Measurements from ENCODE around the gene PLA2G2A. TPM values are rescaled to one million over a fixed set of nuclear protein-coding genes. Genes with fewer than 3 reads are reported as not detected.
"Not testable (repeated sequence)": the region's sequence is repeated elsewhere in the genome, so short reads cannot be mapped to it uniquely, and the experiment has no call there.

PLA2G2A gene
- total RNA-seq, 1 donor from 2014 or later: not detected

DNA sequence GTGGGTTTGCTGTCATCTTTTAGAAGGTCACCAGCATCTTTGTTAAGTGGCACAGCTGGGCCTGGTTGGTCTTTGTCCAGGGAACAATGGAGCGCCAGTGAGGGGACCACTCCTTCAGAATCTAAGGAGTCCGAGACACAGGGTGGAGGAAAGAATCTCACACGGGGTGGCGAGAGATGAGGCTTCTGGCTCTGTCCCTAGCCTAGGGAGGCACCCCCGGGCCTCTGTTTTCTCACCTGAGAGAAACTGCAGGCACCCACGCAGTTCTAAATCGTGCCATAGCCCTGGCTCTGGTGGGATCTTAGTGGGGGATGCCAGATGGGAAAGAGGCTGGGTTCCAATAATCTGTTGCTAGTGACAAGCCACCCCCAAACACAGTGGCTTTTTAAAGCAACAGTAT is 45.1 kb downstream of the PLA2G2A start:
- TF ChIP-seq, protein P1, sequence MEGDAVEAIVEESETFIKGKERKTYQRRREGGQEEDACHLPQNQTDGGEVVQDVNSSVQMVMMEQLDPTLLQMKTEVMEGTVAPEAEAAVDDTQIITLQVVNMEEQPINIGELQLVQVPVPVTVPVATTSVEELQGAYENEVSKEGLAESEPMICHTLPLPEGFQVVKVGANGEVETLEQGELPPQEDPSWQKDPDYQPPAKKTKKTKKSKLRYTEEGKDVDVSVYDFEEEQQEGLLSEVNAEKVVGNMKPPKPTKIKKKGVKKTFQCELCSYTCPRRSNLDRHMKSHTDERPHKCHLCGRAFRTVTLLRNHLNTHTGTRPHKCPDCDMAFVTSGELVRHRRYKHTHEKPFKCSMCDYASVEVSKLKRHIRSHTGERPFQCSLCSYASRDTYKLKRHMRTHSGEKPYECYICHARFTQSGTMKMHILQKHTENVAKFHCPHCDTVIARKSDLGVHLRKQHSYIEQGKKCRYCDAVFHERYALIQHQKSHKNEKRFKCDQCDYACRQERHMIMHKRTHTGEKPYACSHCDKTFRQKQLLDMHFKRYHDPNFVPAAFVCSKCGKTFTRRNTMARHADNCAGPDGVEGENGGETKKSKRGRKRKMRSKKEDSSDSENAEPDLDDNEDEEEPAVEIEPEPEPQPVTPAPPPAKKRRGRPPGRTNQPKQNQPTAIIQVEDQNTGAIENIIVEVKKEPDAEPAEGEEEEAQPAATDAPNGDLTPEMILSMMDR (conservative IDR thresholded peaks at IDR 0.05; ENCODE audit: low read depth, low read length): no peak
- no peak for DNase-seq (ENCODE audit: low read depth)

DNA sequence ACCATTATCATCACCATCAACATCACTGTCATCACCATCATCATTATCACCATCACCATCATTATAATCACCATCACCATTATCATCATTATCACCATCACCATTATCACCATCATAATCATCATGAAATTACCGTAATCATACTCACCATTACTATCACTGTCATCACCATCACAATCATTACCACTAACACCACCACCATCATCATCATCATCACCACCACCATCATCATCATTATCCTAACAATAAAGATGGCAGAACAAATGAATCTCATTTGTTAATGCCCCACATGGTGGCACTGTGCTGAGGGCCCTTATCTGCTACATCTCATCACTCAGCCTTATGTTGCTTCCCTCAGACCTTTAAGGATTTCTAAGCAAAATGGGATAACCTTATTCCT is 46.6 kb downstream of the PLA2G2A start:
- TF ChIP-seq, protein P1 (conservative IDR thresholded peaks at IDR 0.05; ENCODE audit: low read depth, low read length): no peak
- no peak for DNase-seq (ENCODE audit: low read depth)
- H3K4me3 ChIP-seq (ENCODE audit: low read depth, low read length): no peak overlapping the region

More for the DNA sequence above, 45.1 kb downstream of the PLA2G2A start:
- no peak overlapping the region for H3K4me3 ChIP-seq (ENCODE audit: low read depth, low read length)

GRCh38 chr1:19927130-19927421 is 52.3 kb downstream of the PLA2G2A start:
- DNase-seq (ENCODE audit: low read depth); H3K4me3 ChIP-seq (ENCODE audit: low read depth, low read length): not testable (repeated sequence)

- DNase-seq (ENCODE audit: low read depth): peak; percentile 22
- H3K4me3 ChIP-seq (ENCODE audit: low read depth, low read length): no peak overlapping the region
- TF ChIP-seq, protein P1 (conservative IDR thresholded peaks at IDR 0.05; ENCODE audit: low read depth, low read length): no peak
Observed at GRCh38 chr1:19926296-19927129, 52.9 kb downstream of the PLA2G2A start.

Other genes with a start within 250 kb of the PLA2G2A start
- gene TMCO4, start 179.7 kb downstream of the PLA2G2A start, total RNA-seq: 9.8 and 20.0 TPM in 2 replicates
- not detected in 2 replicates for gene RNF186, start 164.3 kb downstream of the PLA2G2A start, total RNA-seq
- 2.6 and 3.5 TPM in 2 replicates for gene OTUD3, start 97.2 kb downstream of the PLA2G2A start, total RNA-seq
- not detected in 2 replicates for gene PLA2G2E, start 56.0 kb downstream of the PLA2G2A start, total RNA-seq
- not detected in 2 replicates for gene PLA2G5, start 90.6 kb upstream of the PLA2G2A start, total RNA-seq
- gene PLA2G2D, start 139.9 kb upstream of the PLA2G2A start, total RNA-seq: not detected in 2 replicates
- gene PLA2G2F, start 159.7 kb upstream of the PLA2G2A start, total RNA-seq: 3.8 and 4.2 TPM in 2 replicates
- gene UBXN10, start 206.5 kb upstream of the PLA2G2A start, total RNA-seq: 0.14 and 0.23 TPM in 2 replicates
- gene PLA2G2C, start 206.9 kb upstream of the PLA2G2A start, total RNA-seq: not detected in 2 replicates

All from epithelial cell of proximal tubule (primary cell).